ENCODE measurements around the gene TAS2R9.
A peak's percentile ranks its signal among the peaks of the same experiment; 100 is the strongest.
"Not testable (repeated sequence)": the region's sequence is repeated elsewhere in the genome, so short reads cannot be mapped to it uniquely, and the experiment has no call there.

The TAS2R9 gene

GRCh38 chr12:10801741-10802140 lies 8.2 kb downstream of the TAS2R9 start:
- Histone ChIP-seq H3K27me3 (ENCODE audit: insufficient read depth, insufficient read length) (no peaks in the 10 kb centered on the region), H3K4me3 (ENCODE audit: insufficient read length, low read depth) (no peak overlapping the region), H3K9ac (ENCODE audit: insufficient read length, low read depth) (no peak overlapping the region), H3K9me3 (ENCODE audit: insufficient read depth, low read length) (no peaks in the 10 kb centered on the region), H3K36me3 (ENCODE audit: insufficient read depth, insufficient read length, low read length) (no peaks in the 10 kb centered on the region), H3K4me1 (ENCODE audit: insufficient read depth, insufficient read length) (no peaks in the 10 kb centered on the region)
- TF ChIP-seq ZNF274 (IDR thresholded peaks at IDR 0.05; ENCODE audit: low read depth, low read length) (no peak), YY1 (IDR thresholded peaks at IDR 0.05; ENCODE audit: insufficient read depth, insufficient read length) (no peak)
- no peak for DNase-seq (ENCODE audit: low read depth, low spot score)

- Histone ChIP-seq H3K4me1 (ENCODE audit: insufficient read depth, insufficient read length) (no peaks in the 10 kb centered on the region), H3K36me3 (ENCODE audit: insufficient read depth, insufficient read length, low read length) (no peaks in the 10 kb centered on the region)
- no peak for DNase-seq (ENCODE audit: low read depth, low spot score)
These were observed 15.7 kb downstream of the TAS2R9 start for GRCh38 chr12:10794222-10794621.

GRCh38 chr12:10791769-10792168 lies 18.2 kb downstream of the TAS2R9 start:
- H3K9me3 ChIP-seq (ENCODE audit: insufficient read depth, low read length), result peaks cover 24% of the 10 kb centered on the region; the same call in 1 of the 2 replicates
- not testable (repeated sequence) for H3K27me3 ChIP-seq (ENCODE audit: insufficient read depth, insufficient read length); H3K4me1 ChIP-seq (ENCODE audit: insufficient read depth, insufficient read length); H3K36me3 ChIP-seq (ENCODE audit: insufficient read depth, insufficient read length, low read length); H3K4me3 ChIP-seq (ENCODE audit: insufficient read length, low read depth); H3K9ac ChIP-seq (ENCODE audit: insufficient read length, low read depth)
- DNase-seq (ENCODE audit: low read depth, low spot score), result peak; percentile 65

More at GRCh38 chr12:10794222-10794621, 15.7 kb downstream of the TAS2R9 start:
- Histone ChIP-seq H3K4me3 (ENCODE audit: insufficient read length, low read depth) (no peak overlapping the region), H3K27me3 (ENCODE audit: insufficient read depth, insufficient read length) (no peaks in the 10 kb centered on the region), H3K9ac (ENCODE audit: insufficient read length, low read depth) (no peak overlapping the region), H3K9me3 (ENCODE audit: insufficient read depth, low read length) (peaks cover 24% of the 10 kb centered on the region; the same call in 1 of the 2 replicates)
- TF ChIP-seq YY1 (IDR thresholded peaks at IDR 0.05; ENCODE audit: insufficient read depth, insufficient read length), result no peak
- TF ChIP-seq ZNF274 (IDR thresholded peaks at IDR 0.05; ENCODE audit: low read depth, low read length), result no peak
- no peak for TF ChIP-seq SUZ12 (IDR thresholded peaks at IDR 0.05; ENCODE audit: extremely low read depth, insufficient read depth, insufficient read length)

GRCh38 chr12:10783252-10783651 lies 26.7 kb downstream of the TAS2R9 start:
- Histone ChIP-seq H3K36me3 (ENCODE audit: insufficient read depth, insufficient read length, low read length) (no peaks in the 10 kb centered on the region), H3K9me3 (ENCODE audit: insufficient read depth, low read length) (no peaks in the 10 kb centered on the region), H3K4me1 (ENCODE audit: insufficient read depth, insufficient read length) (no peaks in the 10 kb centered on the region), H3K4me3 (ENCODE audit: insufficient read length, low read depth) (no peak overlapping the region), H3K27me3 (ENCODE audit: insufficient read depth, insufficient read length) (no peaks in the 10 kb centered on the region), H3K9ac (ENCODE audit: insufficient read length, low read depth) (no peak overlapping the region)
- DNase-seq (ENCODE audit: low read depth, low spot score), result no peak
- no peak for TF ChIP-seq SUZ12 (IDR thresholded peaks at IDR 0.05; ENCODE audit: extremely low read depth, insufficient read depth, insufficient read length)
- TF ChIP-seq YY1 (IDR thresholded peaks at IDR 0.05; ENCODE audit: insufficient read depth, insufficient read length), result no peak
- no peak for TF ChIP-seq ZNF274 (IDR thresholded peaks at IDR 0.05; ENCODE audit: low read depth, low read length)

- no peak for DNase-seq (ENCODE audit: low read depth, low spot score)
- H3K9ac ChIP-seq (ENCODE audit: insufficient read length, low read depth), result no peak overlapping the region
- H3K4me3 ChIP-seq (ENCODE audit: insufficient read length, low read depth), result no peak overlapping the region
- TF ChIP-seq SUZ12 (IDR thresholded peaks at IDR 0.05; ENCODE audit: extremely low read depth, insufficient read depth, insufficient read length), result no peak
- TF ChIP-seq ZNF274 (IDR thresholded peaks at IDR 0.05; ENCODE audit: low read depth, low read length), result no peak
- TF ChIP-seq YY1 (IDR thresholded peaks at IDR 0.05; ENCODE audit: insufficient read depth, insufficient read length), result no peak
- H3K36me3 ChIP-seq (ENCODE audit: insufficient read depth, insufficient read length, low read length), result no peaks in the 10 kb centered on the region
- no peaks in the 10 kb centered on the region for H3K4me1 ChIP-seq (ENCODE audit: insufficient read depth, insufficient read length)
- H3K9me3 ChIP-seq (ENCODE audit: insufficient read depth, low read length), result no peaks in the 10 kb centered on the region
- no peaks in the 10 kb centered on the region for H3K27me3 ChIP-seq (ENCODE audit: insufficient read depth, insufficient read length)
These were observed 30.9 kb downstream of the TAS2R9 start for GRCh38 chr12:10779103-10779502.

GRCh38 chr12:10771132-10771733 lies 38.7 kb downstream of the TAS2R9 start:
- TF ChIP-seq ZNF274 (IDR thresholded peaks at IDR 0.05; ENCODE audit: low read depth, low read length), result no peak
- no peak for TF ChIP-seq YY1 (IDR thresholded peaks at IDR 0.05; ENCODE audit: insufficient read depth, insufficient read length)
- TF ChIP-seq SUZ12 (IDR thresholded peaks at IDR 0.05; ENCODE audit: extremely low read depth, insufficient read depth, insufficient read length), result no peak
- Histone ChIP-seq H3K4me3 (ENCODE audit: insufficient read length, low read depth) (no peak overlapping the region), H3K27me3 (ENCODE audit: insufficient read depth, insufficient read length) (no peaks in the 10 kb centered on the region), H3K9ac (ENCODE audit: insufficient read length, low read depth) (no peak overlapping the region), H3K4me1 (ENCODE audit: insufficient read depth, insufficient read length) (no peaks in the 10 kb centered on the region), H3K9me3 (ENCODE audit: insufficient read depth, low read length) (no peaks in the 10 kb centered on the region), H3K36me3 (ENCODE audit: insufficient read depth, insufficient read length, low read length) (no peaks in the 10 kb centered on the region)
- DNase-seq (ENCODE audit: low read depth, low spot score), result peak; percentile 36

GRCh38 chr12:10759657-10760056 lies 50.3 kb downstream of the TAS2R9 start:
- Histone ChIP-seq H3K27me3 (ENCODE audit: insufficient read depth, insufficient read length) (no peaks in the 10 kb centered on the region), H3K36me3 (ENCODE audit: insufficient read depth, insufficient read length, low read length) (no peaks in the 10 kb centered on the region), H3K4me3 (ENCODE audit: insufficient read length, low read depth) (no peak overlapping the region), H3K9me3 (ENCODE audit: insufficient read depth, low read length) (peaks cover 19% of the 10 kb centered on the region; the same call in 1 of the 2 replicates), H3K9ac (ENCODE audit: insufficient read length, low read depth) (no peak overlapping the region), H3K4me1 (ENCODE audit: insufficient read depth, insufficient read length) (no peaks in the 10 kb centered on the region)
- TF ChIP-seq ZNF274 (IDR thresholded peaks at IDR 0.05; ENCODE audit: low read depth, low read length) (no peak), YY1 (IDR thresholded peaks at IDR 0.05; ENCODE audit: insufficient read depth, insufficient read length) (no peak), SUZ12 (IDR thresholded peaks at IDR 0.05; ENCODE audit: extremely low read depth, insufficient read depth, insufficient read length) (no peak)
- no peak for DNase-seq (ENCODE audit: low read depth, low spot score)
